Fibroblast of the aortic adventitia (primary cell): ENCODE results near the gene ATG13. TPM values are rescaled to one million over a fixed set of nuclear protein-coding genes. Genes with fewer than 3 reads are reported as not detected.

Experiments
- DNase-seq: peaks from one replicate; pipeline ENCODE4 v3.0.0-alpha.2; 2010; ENCODE audit warnings: low read depth
- H3K4me3 ChIP-seq: 2 replicates; pipeline ENCODE4 v1.5.1; 2011; ENCODE audit warnings: low read depth, mild to moderate bottlenecking, control low read depth, low read length, moderate library complexity
- total RNA-seq: library from RNA; depleted of rRNA; stranded (reverse); fragments of >200 nt; gene quantifications from 2 replicates; pipeline ENCODE4 v1.2.3, GENCODE V29; 2012; ENCODE audit warnings: low replicate concordance
- TF ChIP-seq, protein P1 (sequence below): IDR thresholded peaks from 2 replicates; pipeline ENCODE4 v1.5.1; 2011; ENCODE audit warnings: mild to moderate bottlenecking, low read length, control low read depth, inconsistent platforms; ENCODE audit not compliant: insufficient read depth

Gene ATG13
- total RNA-seq, 1 donor: 58.8 TPM

DNA sequence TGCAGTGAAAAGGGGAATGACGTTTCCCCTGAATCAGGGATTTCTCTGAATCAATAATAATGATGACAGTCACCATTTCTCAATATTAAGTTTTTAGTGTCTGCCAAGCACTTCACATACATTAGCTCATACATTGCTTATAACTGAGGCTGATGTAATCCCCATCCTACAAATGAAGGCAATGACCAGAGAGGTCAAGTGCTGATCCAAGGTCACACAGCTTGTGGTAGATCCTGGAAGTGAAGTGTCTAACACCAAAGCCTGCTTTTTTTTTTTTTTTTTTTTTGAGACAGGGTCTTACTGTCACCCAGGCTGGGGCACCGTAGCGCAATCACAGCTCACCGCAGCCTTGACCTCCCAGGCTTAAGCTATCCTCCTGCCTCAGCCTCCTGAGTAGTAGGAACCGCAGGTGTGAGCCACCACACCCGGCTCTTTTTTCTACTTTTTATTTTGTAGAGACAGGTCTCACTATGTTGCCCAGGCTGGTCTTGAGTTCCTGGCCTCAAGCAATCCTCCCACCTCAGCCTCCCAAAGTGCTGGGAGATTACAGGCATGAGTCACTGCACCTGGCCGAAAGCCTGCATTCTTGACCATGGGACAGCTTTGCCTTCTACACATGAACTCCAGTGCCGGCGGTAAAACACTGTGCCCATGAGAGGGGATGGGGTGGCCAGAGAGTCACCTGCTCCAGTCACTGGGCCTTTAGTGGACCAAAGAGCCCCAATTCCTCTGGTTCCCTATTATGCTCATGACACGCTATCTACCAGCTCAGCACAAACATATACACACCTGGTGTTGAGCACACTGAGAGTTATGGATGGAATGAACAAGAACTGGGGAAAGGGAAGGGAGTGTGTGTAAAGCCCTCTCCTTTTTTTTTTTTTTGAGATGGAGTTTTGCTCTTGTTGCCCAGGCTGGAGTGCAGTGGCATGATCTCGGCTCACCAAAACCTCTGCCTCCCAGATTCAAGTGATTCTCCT lies 65.7 kb downstream of the ATG13 start:
- H3K4me3 ChIP-seq: no peak overlapping the region
- TF ChIP-seq, protein P1, sequence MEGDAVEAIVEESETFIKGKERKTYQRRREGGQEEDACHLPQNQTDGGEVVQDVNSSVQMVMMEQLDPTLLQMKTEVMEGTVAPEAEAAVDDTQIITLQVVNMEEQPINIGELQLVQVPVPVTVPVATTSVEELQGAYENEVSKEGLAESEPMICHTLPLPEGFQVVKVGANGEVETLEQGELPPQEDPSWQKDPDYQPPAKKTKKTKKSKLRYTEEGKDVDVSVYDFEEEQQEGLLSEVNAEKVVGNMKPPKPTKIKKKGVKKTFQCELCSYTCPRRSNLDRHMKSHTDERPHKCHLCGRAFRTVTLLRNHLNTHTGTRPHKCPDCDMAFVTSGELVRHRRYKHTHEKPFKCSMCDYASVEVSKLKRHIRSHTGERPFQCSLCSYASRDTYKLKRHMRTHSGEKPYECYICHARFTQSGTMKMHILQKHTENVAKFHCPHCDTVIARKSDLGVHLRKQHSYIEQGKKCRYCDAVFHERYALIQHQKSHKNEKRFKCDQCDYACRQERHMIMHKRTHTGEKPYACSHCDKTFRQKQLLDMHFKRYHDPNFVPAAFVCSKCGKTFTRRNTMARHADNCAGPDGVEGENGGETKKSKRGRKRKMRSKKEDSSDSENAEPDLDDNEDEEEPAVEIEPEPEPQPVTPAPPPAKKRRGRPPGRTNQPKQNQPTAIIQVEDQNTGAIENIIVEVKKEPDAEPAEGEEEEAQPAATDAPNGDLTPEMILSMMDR: no peak
- DNase-seq: peak; percentile 38

DNA sequence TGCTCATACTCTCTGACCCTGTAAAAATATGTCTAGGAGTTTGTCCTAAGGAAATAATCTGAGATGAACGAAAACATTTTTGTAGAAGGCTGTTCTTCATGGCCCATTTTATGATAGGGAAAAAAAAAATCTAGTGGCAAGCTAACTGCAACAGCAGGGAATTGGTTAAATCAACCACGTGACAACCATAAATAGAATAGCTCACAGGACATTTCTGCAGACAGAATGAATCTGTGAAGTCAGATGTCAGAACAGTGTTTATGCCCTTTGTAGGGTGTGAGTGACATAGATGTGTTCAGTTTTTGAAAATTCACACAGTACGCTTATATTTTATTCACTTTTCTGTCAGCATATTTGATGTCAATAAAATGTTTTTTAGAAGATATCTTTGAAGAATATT lies 67.0 kb downstream of the ATG13 start:
- no peak for DNase-seq
- no peak overlapping the region for H3K4me3 ChIP-seq
- TF ChIP-seq, protein P1: no peak

DNA sequence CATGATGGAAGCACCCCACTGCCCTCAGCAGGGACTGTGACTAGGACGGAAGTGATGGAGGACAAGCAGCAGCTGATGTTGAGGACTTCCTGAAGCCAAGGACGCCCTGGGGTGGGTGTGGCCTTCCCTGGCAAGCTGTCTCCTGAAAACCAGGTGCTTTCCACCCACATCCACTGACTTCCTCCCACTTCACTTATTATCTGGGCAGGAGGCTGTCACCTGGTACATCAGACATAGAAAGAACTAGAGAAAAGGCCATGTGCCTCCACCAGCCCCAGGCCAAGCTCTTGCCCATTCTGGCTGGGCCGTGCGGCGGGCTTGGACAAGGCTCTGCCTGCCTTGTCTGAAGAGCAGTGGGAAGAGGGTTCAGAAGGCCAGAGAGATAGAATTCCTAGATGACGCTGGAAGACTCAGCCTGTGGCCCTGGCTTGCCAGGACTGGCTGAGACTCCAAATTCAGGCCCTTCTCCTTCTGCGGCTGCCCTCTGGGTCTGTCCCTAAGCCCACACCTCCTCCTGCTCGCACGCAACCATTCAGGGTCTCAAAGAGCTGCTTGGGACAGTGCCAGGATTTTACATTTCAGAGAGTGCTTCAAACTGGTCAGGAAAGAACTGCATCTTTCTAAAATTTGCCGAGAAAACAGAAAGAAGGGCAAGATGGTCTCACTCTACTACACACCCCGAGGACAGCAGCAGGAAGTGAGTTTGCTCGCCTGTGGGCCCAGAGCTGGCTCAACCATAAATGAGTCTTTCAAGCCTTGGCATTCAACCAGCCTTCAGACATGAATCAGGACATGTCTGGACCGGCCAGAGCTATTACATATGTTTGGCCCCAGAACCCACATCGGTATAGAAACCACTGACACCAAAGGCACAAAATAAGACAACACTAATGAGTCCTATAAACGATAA lies 69.8 kb downstream of the ATG13 start:
- TF ChIP-seq, protein P1: no peak
- H3K4me3 ChIP-seq: no peak overlapping the region
- DNase-seq: peak; percentile 94

DNA sequence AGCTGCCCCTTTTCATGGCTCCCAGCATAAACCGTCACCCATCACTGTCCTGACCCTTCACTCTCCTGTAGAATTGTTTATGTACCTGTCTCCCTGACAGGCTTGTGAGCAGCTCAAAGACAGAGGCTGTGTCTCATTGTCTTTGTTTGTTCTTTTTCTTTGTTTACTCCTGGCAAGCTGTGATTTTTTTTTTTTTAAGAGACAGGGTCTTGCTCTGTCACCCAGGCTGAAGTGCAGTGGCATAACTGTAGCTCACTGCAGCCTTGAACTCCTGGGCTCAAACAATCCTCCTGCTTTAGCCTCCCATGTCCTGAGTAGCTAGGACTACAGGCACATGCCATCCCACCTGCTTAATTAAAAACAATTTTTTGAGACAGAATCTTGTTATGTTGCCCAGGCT lies 73.3 kb downstream of the ATG13 start:
- TF ChIP-seq, protein P1: no peak
- DNase-seq: no peak

DNA sequence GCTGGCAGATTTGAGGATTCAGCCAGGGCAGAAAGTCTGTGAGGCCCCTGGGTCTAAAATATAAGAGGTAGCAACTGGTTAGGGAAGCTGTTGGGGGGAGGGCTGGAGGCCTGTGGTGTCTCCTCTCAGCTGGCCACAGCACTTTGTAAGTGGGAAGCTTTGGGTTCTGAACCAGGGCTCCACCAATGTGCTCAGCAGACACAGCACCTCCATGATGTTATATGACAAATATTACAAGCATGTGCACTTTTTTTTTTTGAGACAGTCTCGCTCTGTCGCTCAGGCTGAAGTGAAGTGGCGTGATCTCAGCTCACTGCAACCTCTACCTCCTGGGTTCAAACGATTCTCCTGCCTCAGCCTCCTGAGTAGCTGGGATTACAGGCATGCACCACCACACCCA lies 75.1 kb downstream of the ATG13 start:
- TF ChIP-seq, protein P1: no peak
- no peak for DNase-seq
- no peak overlapping the region for H3K4me3 ChIP-seq

More for the DNA sequence above, 73.3 kb downstream of the ATG13 start:
- H3K4me3 ChIP-seq: no peak overlapping the region

DNA sequence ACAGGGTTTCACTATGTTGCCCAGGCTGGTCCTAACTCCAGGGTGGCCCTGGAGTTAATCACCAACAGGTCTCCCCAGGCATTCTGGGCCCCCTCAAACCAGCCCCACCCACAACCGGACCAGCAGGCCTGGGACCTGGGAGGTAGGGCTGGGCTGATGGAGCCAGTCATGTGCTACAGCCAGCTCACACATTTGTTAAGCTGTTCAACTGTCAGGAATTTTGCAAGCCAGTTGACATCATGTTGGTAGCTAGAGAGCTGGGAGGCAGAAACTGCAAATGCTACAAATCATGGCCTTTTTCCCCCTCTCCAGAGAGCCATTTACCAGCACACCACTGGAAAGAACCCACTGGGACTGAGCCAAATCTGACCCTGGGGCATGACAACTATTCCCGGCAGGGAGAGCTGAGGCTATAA lies 76.3 kb downstream of the ATG13 start:
- H3K4me3 ChIP-seq: no peak overlapping the region
- peak; percentile 75 for DNase-seq
- TF ChIP-seq, protein P1: no peak
